ENCODE measurements around the gene NIP7. TPM values are rescaled to one million over a fixed set of nuclear protein-coding genes. Genes with fewer than 3 reads are reported as not detected.

Gene NIP7
- total RNA-seq, 1 experiment from 2014 or later, result 72.8 TPM

DNA sequence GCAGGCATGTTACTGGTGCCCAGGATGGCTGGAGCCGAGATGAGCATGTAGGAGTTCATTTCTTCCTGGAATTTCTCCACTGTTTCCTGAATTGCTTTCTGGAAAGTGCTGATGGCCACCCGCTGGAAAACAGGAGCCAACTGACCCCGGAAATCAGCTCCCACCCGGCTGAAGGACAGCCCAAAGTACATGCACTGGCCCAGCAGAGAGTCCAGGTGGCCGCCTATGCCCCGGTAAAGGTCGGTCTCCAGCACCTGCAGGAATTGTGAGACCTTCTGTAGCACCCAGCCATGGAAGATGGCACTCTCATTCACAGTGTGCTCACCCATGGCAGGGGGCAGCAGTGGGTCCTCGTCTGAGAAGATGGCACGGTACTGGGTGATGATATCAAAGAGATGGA, 4.9 kb upstream of the NIP7 start:
- Histone ChIP-seq H3K4me1 (ENCODE audit: insufficient read depth, low read length) (no peaks in the 10 kb centered on the region), H2BK5ac (ENCODE audit: insufficient read length, low read length) (no peak overlapping the region), H3K14ac (ENCODE audit: insufficient read depth, low read length) (no peak overlapping the region), H4K91ac (ENCODE audit: insufficient read length, low read depth, low read length) (no peak overlapping the region), H4K8ac (replicated peaks; ENCODE audit: insufficient read length, low read depth, low read length) (no peak overlapping the region), H3K23ac (ENCODE audit: insufficient read length, low read depth, low read length) (no peak overlapping the region), H3K79me2 (ENCODE audit: insufficient read depth, low read length) (peaks cover under 1% of the 10 kb centered on the region; the same call in 1 of the 2 replicates), H3K9ac (ENCODE audit: extremely low read depth, insufficient read length, low read length) (no peak overlapping the region), H3K4me2 (ENCODE audit: insufficient read depth, insufficient read length, low read length) (no peak overlapping the region), H4K5ac (ENCODE audit: insufficient read length, low read depth, low read length) (no peak overlapping the region), H2BK20ac (ENCODE audit: low read depth, low read length, poor library complexity, severe bottlenecking) (no peak overlapping the region), H3K27me3 (ENCODE audit: insufficient read depth, low read length) (no peaks in the 10 kb centered on the region), H3K79me1 (ENCODE audit: insufficient read depth, low read depth, low read length, poor library complexity, severe bottlenecking) (peaks cover 5% of the 10 kb centered on the region), H3T11ph (ENCODE audit: low read length) (no peak overlapping the region), H4K20me1 (ENCODE audit: control insufficient read depth, insufficient read depth, insufficient read length) (no peaks in the 10 kb centered on the region), H2AK5ac (ENCODE audit: insufficient read length, low read length) (no peak overlapping the region), H3K9me3 (ENCODE audit: control insufficient read depth, low read depth, low read length) (no peaks in the 10 kb centered on the region), H3K56ac (ENCODE audit: insufficient read length, low read depth, low read length) (no peak overlapping the region), H3K18ac (ENCODE audit: insufficient read length, low read depth, low read length) (no peak overlapping the region), H2BK12ac (ENCODE audit: insufficient read length, low read depth, low read length) (no peak overlapping the region), H3K23me2 (ENCODE audit: insufficient read length, low read depth, low read length, poor library complexity, severe bottlenecking) (peaks cover under 1% of the 10 kb centered on the region), H3K27ac (ENCODE audit: insufficient read length, low read depth, low read length) (no peak overlapping the region), H2AFZ (ENCODE audit: low read length) (no peak overlapping the region), H2BK120ac (ENCODE audit: low read depth, low read length, poor library complexity, severe bottlenecking) (no peak overlapping the region), H3K4ac (ENCODE audit: low read depth, low read length) (no peak overlapping the region), H2BK15ac (ENCODE audit: low read depth, low read length) (no peak overlapping the region)
- no peaks in the 10 kb centered on the region for H3K9me3 Mint-ChIP-seq
- TF ChIP-seq, protein P1, sequence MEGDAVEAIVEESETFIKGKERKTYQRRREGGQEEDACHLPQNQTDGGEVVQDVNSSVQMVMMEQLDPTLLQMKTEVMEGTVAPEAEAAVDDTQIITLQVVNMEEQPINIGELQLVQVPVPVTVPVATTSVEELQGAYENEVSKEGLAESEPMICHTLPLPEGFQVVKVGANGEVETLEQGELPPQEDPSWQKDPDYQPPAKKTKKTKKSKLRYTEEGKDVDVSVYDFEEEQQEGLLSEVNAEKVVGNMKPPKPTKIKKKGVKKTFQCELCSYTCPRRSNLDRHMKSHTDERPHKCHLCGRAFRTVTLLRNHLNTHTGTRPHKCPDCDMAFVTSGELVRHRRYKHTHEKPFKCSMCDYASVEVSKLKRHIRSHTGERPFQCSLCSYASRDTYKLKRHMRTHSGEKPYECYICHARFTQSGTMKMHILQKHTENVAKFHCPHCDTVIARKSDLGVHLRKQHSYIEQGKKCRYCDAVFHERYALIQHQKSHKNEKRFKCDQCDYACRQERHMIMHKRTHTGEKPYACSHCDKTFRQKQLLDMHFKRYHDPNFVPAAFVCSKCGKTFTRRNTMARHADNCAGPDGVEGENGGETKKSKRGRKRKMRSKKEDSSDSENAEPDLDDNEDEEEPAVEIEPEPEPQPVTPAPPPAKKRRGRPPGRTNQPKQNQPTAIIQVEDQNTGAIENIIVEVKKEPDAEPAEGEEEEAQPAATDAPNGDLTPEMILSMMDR (conservative IDR thresholded peaks at IDR 0.05), result no peak
- WGBS (ENCODE audit: extremely low coverage, insufficient read length, low lambda C conversion rate), result no CpG with 5 or more reads among the region's 9 CpGs
- peaks cover 25 to 56% (median 45%) of the 10 kb centered on the region in 3 experiments; a peak in 6 of 7 replicates for H3K36me3 Mint-ChIP-seq (ENCODE audit: insufficient read depth in 1 of 3, low read depth in 3 of 3)
- peaks cover 7 to 10% of the 10 kb centered on the region in 2 experiments for H3K4me1 Mint-ChIP-seq
- DNase-seq, result no peak
- no peak overlapping the region for H3K27ac Mint-ChIP-seq
- H3K4me3 Mint-ChIP-seq, result no peak overlapping the region
- H3K27me3 Mint-ChIP-seq (ENCODE audit: low read depth), result no peaks in the 10 kb centered on the region; the same call in 1 of the 2 replicates

Measured in H9 (cell line).